Measurements from ENCODE around the gene PLA2G15. TPM values are rescaled to one million over a fixed set of nuclear protein-coding genes. Genes with fewer than 3 reads are reported as not detected.

Gene PLA2G15
- total and polyA plus RNA-seq, 2 of the 13 experiments (the other 11 are each of a cell fraction or from before 2014, with no cell fraction given), result 14.4 to 23.7 TPM

- TF ChIP-seq IRF1 (CRISPR knock-in tag; IDR thresholded peaks at IDR 0.05; ENCODE audit: low read depth) (no peak), ZNF784 (CRISPR knock-in tag; IDR thresholded peaks at IDR 0.05; ENCODE audit: borderline replicate concordance) (no peak), ZNF605 (CRISPR knock-in tag; IDR thresholded peaks at IDR 0.05) (no peak), ZNF639 (CRISPR knock-in tag; conservative IDR thresholded peaks at IDR 0.05) (peak; percentile 93), ZNF776 (CRISPR knock-in tag; IDR thresholded peaks at IDR 0.05) (peak; percentile 77; the same call in 1 of the 2 replicates), ZBTB34 (CRISPR knock-in tag; IDR thresholded peaks at IDR 0.05) (peak; percentile 49; the same call in 1 of the 2 replicates), IKZF1 (IDR thresholded peaks at IDR 0.05) (no peak), ZSCAN12 (CRISPR knock-in tag; IDR thresholded peaks at IDR 0.05) (no peak), EP300 (IDR thresholded peaks at IDR 0.05; ENCODE audit: low read depth in 2 of 2, low read length in 2 of 2) (no peak), EP300 (CRISPR knock-in tag; IDR thresholded peaks at IDR 0.05; ENCODE audit: borderline replicate concordance) (no peak), LBX2 (CRISPR knock-in tag; IDR thresholded peaks at IDR 0.05; ENCODE audit: borderline replicate concordance) (0 out of 2 replicates have a peak, but pooled peaks have one; percentile 3), ZNF781 (CRISPR knock-in tag; IDR thresholded peaks at IDR 0.05; ENCODE audit: borderline replicate concordance, not compliant biosample characterization) (no peak), ZNF33A (CRISPR knock-in tag; IDR thresholded peaks at IDR 0.05; ENCODE audit: borderline replicate concordance) (0 out of 2 replicates have a peak, but pooled peaks have one; percentile 81), ZFP1 (CRISPR knock-in tag; IDR thresholded peaks at IDR 0.05) (no peak), ZIK1 (CRISPR knock-in tag; IDR thresholded peaks at IDR 0.05; ENCODE audit: borderline replicate concordance, low read depth) (peak; percentile 48; the same call in 1 of the 2 replicates), ZFAT (CRISPR knock-in tag; conservative IDR thresholded peaks at IDR 0.05) (no peak), ZNF34 (CRISPR knock-in tag; IDR thresholded peaks at IDR 0.05; ENCODE audit: borderline replicate concordance) (peak; percentile 93), DRAP1 (CRISPR knock-in tag; IDR thresholded peaks at IDR 0.05) (peak; percentile 86), ATF4 (CRISPR knock-in tag; IDR thresholded peaks at IDR 0.05) (no peak), EHMT2 (IDR thresholded peaks at IDR 0.05; ENCODE audit: borderline replicate concordance, low read depth, low read length) (no peak), FOSL2 (CRISPR knock-in tag; IDR thresholded peaks at IDR 0.05) (no peak; the same call in 1 of the 2 replicates), CREB3 (CRISPR knock-in tag; IDR thresholded peaks at IDR 0.05) (0 out of 2 replicates have a peak, but pooled peaks have one; percentile 56)
Observed at GRCh38 chr16:68236137-68236825, 8.9 kb upstream of the PLA2G15 start (continued).

Data from HepG2 (cell line).